NCI-H1105 (cell line): ENCODE data around the gene DGKB.
A peak's percentile ranks its signal among the peaks of the same experiment; 100 is the strongest.

Source experiments
- DNase-seq: peaks from one replicate; lab custom pipeline; 2025; lab: John Stamatoyannopoulos, UW

Gene DGKB

DNA sequence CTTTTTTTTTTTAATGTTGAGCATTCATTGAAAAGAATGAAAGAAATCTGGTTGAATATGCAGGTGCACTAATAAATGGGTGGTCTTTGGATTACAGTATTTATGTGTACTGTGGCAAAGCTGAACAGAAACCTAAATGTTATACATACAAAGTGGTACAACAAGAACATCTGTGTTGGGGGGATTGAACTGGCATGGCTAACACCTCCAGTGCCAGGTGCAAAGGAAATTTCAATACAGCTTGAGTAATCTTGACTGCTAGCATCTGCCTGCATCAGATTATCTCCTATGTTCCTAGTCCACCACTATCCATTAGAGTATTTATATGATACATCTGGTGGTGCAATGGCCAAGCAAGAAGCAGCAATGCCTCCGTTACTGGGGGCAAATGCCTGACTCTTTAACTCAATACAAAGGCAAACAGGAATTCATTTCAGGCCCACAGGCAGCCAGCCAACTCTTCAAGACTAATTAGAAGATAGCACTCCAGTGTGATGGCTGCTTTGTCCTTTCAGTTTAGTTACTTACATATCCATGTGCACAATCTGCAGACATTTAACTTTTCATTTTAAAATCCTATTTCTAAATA lies 692.6 kb downstream of the DGKB start:
- DNase-seq = peak; percentile 81

GRCh38 chr7:14207711-14208110 lies 694.8 kb downstream of the DGKB start:
- no peak for DNase-seq

- DNase-seq = no peak
Observed at GRCh38 chr7:14207138-14207537, 695.4 kb downstream of the DGKB start.

GRCh38 chr7:14206121-14206520 lies 696.4 kb downstream of the DGKB start:
- no peak for DNase-seq

GRCh38 chr7:14201353-14201752 lies 701.2 kb downstream of the DGKB start:
- DNase-seq = no peak

GRCh38 chr7:14199336-14199735 lies 703.2 kb downstream of the DGKB start:
- DNase-seq = no peak

- peak; percentile 63 for DNase-seq
Observed at GRCh38 chr7:14197280-14197679, 705.3 kb downstream of the DGKB start.

DNA sequence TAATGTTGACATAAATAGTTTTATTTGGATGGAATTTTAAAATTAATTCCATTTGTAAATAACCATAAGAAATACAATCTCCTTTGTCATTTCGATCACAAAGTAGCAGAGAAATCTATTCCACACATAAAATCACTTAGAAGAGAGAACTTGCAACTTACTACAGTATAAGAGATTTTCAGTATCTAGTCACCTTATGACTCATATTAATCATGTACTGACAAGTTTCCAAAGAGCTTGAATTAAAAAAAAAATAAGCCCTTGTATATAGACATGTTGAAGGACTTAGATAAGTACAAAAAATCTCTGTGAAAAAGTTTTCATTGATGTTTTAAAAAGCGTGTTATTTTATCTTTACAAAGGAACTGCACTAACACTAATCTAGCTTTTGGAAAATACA lies 706.0 kb downstream of the DGKB start:
- no peak for DNase-seq

DNA sequence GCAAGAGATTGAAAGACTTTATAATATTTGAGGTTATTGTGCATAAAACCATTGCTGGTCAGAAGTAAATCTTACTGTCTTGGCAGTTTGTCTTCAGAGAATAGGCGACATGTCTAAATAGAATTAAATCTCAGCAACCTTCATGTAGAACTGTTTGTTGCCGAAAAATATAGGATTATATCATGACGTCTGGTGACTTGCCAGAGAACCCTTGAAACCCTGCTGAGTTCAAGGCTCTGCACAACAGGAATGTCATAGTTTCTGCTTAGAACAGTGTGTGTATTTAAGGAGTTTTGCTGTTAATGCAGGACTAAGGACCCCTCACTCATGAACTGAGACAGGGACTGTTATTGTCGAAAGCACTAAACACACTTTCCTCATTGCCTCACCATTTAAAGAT lies 706.7 kb downstream of the DGKB start:
- no peak for DNase-seq

DNA sequence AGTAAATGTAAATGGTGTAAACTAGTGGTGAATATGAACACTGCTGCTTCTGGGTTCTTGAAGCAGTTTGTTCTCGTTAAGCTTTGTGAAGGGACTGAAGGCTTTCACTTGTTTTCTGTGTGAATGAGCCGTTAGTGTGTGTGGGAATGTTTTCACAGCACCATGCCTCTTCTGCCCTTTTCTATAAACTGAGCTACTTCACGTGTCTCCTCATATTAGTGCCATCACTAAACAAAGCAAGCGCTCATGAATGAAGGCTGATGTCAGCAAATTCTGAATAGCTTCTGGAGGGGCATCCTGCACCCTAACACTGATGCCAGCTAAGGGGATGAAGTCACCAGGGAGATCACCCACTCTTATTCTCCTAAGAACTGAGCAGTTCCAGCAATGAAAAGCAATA lies 707.5 kb downstream of the DGKB start:
- no peak for DNase-seq

- DNase-seq = no peak
Observed at GRCh38 chr7:14191686-14192098, 710.9 kb downstream of the DGKB start.

DNA sequence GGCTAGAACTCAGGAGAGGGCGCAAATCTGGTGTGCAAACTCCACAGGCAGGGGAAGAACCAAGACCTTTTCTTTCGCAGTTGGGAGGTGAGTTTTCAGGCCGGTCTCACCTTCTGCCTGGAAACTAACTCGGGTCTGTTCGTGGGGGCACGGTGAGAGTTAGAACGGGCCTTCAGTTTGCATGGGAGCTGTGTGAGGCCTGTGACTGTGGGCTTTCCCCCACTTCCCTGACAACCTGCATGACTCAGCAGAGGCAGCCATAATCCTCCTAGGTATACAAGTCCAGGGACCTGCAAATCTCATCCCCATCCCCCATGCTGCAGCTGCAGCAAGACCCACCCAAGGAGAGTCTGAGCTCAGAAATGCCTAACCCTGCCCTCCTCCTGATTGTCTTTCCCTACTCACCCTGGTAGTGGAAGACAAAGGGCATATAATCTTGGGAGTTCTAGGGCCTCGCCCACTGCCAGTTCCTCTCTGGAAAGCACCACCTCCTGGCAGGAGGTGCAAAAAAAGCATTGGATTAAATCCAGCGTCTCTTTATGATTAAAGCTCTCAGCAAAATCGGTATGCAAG lies 718.2 kb downstream of the DGKB start:
- no peak for DNase-seq

DNA sequence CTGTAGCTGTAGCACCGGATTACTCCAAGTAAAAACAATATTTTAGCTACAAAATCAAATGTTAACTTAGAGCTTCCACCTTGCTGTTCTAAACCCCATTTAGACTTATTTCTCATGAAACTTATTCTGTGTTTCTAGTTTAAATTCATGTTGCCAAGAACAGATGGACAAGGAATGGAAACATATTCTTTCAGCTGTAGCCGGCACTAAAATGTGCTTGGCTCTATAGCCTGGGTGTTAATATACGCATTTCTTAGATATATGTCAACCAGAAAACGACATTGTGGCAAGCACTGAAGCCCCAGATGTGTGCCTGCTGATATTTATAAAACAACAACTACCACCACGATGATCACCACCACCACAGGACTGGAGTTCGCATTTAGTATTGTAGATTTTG lies 722.8 kb downstream of the DGKB start:
- DNase-seq = no peak

GRCh38 chr7:14177876-14178275 lies 724.7 kb downstream of the DGKB start:
- DNase-seq = no peak

GRCh38 chr7:14170872-14171271 lies 731.7 kb downstream of the DGKB start:
- DNase-seq = no peak

DNA sequence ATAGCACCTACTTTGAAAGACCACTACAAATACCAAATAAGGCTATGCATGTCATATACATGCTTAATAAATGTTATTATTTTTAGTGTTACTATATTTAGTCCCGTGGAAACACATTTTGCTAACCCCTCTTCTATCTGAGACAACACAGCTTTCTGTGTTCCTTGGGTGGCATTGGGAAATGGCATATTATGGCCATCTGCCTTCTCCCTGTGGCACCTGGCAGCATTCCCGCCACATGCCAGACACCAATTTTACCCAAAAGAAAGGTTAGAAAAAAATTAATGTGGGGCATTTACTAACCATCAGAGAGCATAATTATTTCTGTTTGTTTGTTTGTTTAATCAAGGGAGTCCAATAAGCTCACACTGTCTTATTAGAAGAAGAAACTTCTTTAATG lies 744.4 kb downstream of the DGKB start:
- DNase-seq = no peak

DNA sequence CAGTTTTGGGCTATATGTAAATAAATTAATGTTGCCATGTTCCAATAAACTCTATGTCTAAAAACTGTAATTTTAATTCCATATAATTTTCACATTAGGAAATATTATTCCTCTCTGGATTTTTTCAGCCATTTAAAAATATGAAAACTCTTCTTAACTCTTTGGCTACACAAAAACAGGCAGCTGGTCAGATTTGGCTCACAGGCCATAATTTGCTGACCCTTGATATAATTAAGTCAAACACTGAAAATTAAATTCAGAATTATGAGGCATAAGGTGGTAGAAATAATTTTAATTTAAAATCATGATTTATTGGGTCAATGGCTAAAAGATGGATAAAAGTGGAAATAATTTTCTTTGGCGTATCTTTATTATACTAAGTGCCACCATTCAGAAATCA lies 746.1 kb downstream of the DGKB start:
- no peak for DNase-seq

- DNase-seq = no peak
Observed at GRCh38 chr7:14148974-14149373, 753.6 kb downstream of the DGKB start.

- no peak for DNase-seq
Observed at GRCh38 chr7:14147532-14147931, 755.0 kb downstream of the DGKB start.

DNA sequence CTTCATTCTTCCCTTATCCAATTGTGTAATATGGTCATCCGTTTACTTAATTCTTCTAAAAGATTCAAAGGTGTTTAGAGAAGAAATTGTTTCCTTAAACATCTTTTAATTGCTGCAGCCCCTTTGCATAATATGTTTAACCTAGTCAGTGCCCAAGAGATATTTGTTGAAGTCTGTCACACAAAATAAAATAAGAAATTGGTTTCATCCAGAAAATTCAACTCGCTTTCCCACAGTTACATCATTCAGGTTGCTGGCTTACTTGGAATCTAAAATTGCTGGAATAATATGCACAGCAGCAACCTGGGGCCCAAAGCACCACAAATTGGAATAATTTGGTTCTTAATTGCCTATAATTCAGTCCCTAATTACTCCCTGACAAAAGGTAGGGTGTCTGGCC lies 758.0 kb downstream of the DGKB start:
- peak; percentile 84 for DNase-seq

- no peak for DNase-seq
Observed at GRCh38 chr7:14144109-14144508, 758.4 kb downstream of the DGKB start.

GRCh38 chr7:14137676-14138075 lies 764.9 kb downstream of the DGKB start:
- no peak for DNase-seq

DNA sequence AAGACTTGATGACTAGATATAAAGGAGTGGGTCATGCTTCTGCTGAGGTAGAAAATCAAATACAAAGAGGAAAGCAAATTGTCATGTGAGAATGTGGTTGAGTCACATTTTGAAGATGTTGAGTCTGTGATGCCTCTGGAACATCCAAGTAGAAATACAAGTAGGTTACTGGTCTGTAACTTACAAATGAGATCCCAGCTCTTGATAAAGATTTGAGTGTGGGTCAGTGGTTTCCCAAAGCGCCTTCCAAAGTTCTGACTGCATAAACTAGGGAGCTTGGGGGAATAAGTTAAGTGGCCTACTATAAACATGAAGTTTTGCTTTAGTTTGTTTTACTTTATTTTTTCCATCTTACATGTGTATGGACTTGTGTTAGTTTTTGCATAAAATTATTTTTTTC lies 768.8 kb downstream of the DGKB start:
- no peak for DNase-seq

DNA sequence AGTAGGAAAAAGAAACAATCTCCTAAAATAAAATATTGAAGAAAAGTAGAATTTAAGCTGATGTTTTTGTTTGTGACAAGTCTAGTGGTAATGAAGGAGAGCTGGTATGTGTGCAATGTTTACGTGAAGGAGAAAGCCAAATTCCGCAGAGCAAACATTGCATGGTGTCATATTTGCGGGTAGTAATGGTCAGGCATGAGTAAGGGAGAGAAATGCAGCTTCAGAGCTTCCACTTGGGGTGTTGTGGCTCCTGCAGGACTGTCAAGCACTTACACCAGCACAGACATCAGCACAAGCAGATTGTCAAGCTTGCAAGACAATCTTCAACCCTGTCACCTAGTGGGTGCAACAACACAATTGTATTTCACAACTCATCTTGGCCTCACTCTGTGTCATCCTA lies 776.6 kb downstream of the DGKB start:
- DNase-seq = no peak
